NCI-H1048 (cell line): ENCODE measurements around the gene PTOV1.

Experiments used
- DNase-seq: peaks from one replicate; lab custom pipeline; 2025; lab: John Stamatoyannopoulos, UW

PTOV1 gene

GRCh38 chr19:49889687-49890348 lies 38.9 kb downstream of the PTOV1 start:
- DNase-seq: peak; percentile 55

GRCh38 chr19:49890349-49891311 lies 39.7 kb downstream of the PTOV1 start:
- DNase-seq: no peak

GRCh38 chr19:49891393-49891792 lies 40.4 kb downstream of the PTOV1 start:
- no peak for DNase-seq

GRCh38 chr19:49892716-49893115 lies 41.8 kb downstream of the PTOV1 start:
- DNase-seq: no peak

GRCh38 chr19:49894011-49894664 lies 43.2 kb downstream of the PTOV1 start:
- no peak for DNase-seq

- no peak for DNase-seq
Observed at GRCh38 chr19:49894879-49895565, 44.1 kb downstream of the PTOV1 start.

- no peak for DNase-seq
Observed at GRCh38 chr19:49895566-49896297, 44.8 kb downstream of the PTOV1 start.

GRCh38 chr19:49896863-49897621 lies 46.1 kb downstream of the PTOV1 start, which contains the start of gene IL4I1:
TSS of gene IL4I1 (minus strand) at chr19:49896887. CDS start at chr19:49896160, 727 bp downstream.
- DNase-seq: no peak

- DNase-seq: no peak
Observed at GRCh38 chr19:49904136-49904535, 53.2 kb downstream of the PTOV1 start.

GRCh38 chr19:49906879-49907564 lies 56.1 kb downstream of the PTOV1 start:
- no peak for DNase-seq

- DNase-seq: no peak
Observed at GRCh38 chr19:49907745-49908446, 56.9 kb downstream of the PTOV1 start.

GRCh38 chr19:49908480-49909420 lies 57.8 kb downstream of the PTOV1 start:
- no peak for DNase-seq

GRCh38 chr19:49910179-49910578 lies 59.2 kb downstream of the PTOV1 start:
- DNase-seq: no peak
